Lower leg skin (tissue), 3 donors: Measurements from ENCODE around the gene NKAIN4.

Source experiments
- POLR2A ChIP-seq, 2 donors: fragments of 450-650 bp; IDR thresholded peaks; one replicate each; pipeline ENCODE4 v1.6.1; 2016 to 2017; ENCODE audit warnings: antibody characterized with exemption in 2 of 2, mild to moderate bottlenecking in 1 of 2, moderate library complexity in 1 of 2
- TF ChIP-seq, protein P1 (sequence below), 3 donors: fragments of 450-650 bp; IDR thresholded peaks; one replicate each; pipeline ENCODE4 v1.5.1; 2016; ENCODE audit warnings: antibody characterized with exemption in 3 of 3, mild to moderate bottlenecking in 3 of 3, moderate library complexity in 2 of 3

- TF ChIP-seq, protein P1, sequence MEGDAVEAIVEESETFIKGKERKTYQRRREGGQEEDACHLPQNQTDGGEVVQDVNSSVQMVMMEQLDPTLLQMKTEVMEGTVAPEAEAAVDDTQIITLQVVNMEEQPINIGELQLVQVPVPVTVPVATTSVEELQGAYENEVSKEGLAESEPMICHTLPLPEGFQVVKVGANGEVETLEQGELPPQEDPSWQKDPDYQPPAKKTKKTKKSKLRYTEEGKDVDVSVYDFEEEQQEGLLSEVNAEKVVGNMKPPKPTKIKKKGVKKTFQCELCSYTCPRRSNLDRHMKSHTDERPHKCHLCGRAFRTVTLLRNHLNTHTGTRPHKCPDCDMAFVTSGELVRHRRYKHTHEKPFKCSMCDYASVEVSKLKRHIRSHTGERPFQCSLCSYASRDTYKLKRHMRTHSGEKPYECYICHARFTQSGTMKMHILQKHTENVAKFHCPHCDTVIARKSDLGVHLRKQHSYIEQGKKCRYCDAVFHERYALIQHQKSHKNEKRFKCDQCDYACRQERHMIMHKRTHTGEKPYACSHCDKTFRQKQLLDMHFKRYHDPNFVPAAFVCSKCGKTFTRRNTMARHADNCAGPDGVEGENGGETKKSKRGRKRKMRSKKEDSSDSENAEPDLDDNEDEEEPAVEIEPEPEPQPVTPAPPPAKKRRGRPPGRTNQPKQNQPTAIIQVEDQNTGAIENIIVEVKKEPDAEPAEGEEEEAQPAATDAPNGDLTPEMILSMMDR (IDR thresholded peaks at IDR 0.05), result no peak
- no peak for TF ChIP-seq POLR2A (IDR thresholded peaks at IDR 0.05)
Measured at GRCh38 chr20:63264000-63264399, 9.7 kb upstream of the NKAIN4 start.
